Heart right ventricle (tissue), 16 donors: ENCODE measurements around the gene PRR14L. TPM values are rescaled to one million over a fixed set of nuclear protein-coding genes. Genes with fewer than 3 reads are reported as not detected.
"Not testable (repeated sequence)": the region's sequence is repeated elsewhere in the genome, so short reads cannot be mapped to it uniquely, and the experiment has no call there.

Experiments
- ATAC-seq, 8 donors: fragments of 200-7000 bp; cut with Tn5 transposase; one replicate each; pipeline ENCODE4 v1.9.1; 2020; ENCODE audit warnings: mild to moderate bottlenecking in 8 of 8, moderate library complexity in 8 of 8, moderate number of reproducible peaks in 1 of 8
- DNase-seq, 2 donors: peaks; one replicate each; pipeline ENCODE4 v3.0.0-alpha.2; 2020
- H3K27ac ChIP-seq, 10 donors: fragments of 200-600 bp; sonication (generic) in 2 of 10; one replicate each; pipeline versions ENCODE4 v1.5.0 to v1.8.0; 2020 to 2022; ENCODE audit warnings: mild to moderate bottlenecking in 3 of 10
- H3K27me3 ChIP-seq, 7 donors: fragments of 200-600 bp; one replicate each; pipeline ENCODE4 v1.8.0; 2021 to 2022; ENCODE audit warnings: mild to moderate bottlenecking in 2 of 7
- H3K36me3 ChIP-seq, 9 donors: fragments of 200-600 bp; sonication (generic) in 1 of 9; one replicate each; pipeline versions ENCODE4 v1.5.0 to v1.8.0; 2020 to 2022; ENCODE audit warnings: mild to moderate bottlenecking in 2 of 9
- H3K4me1 ChIP-seq, 9 donors: fragments of 200-600 bp; sonication (generic) in 1 of 9; one replicate each; pipeline versions ENCODE4 v1.5.0 to v1.8.0; 2020 to 2022; ENCODE audit warnings: mild to moderate bottlenecking in 4 of 9
- H3K4me3 ChIP-seq, 10 donors: fragments of 200-600 bp; sonication (generic) in 2 of 10; one replicate each; pipeline versions ENCODE4 v1.5.0 to v1.8.0; 2020 to 2022; ENCODE audit warnings: mild to moderate bottlenecking in 7 of 10, moderate library complexity in 2 of 10
- H3K9me3 ChIP-seq, 11 donors: fragments of 200-600 bp in 10 of 11; sonication (generic) in 2 of 11; one replicate each; pipeline versions ENCODE4 v1.5.0 to v1.8.0; 2013 to 2022; ENCODE audit warnings: mild to moderate bottlenecking in 2 of 11, control low read depth in 1 of 11, moderate library complexity in 1 of 11
- WGBS, 2 donors: extraction: QIAGEN DNeasy Blood & Tissue Kit; methylation state at CpG; one replicate each; pipeline ENCODE4 v1.1.7; 2013; ENCODE audit warnings: inconsistent platforms in 1 of 2; 5-methylcytosine and 5-hydroxymethylcytosine counted together
- intact Hi-C, 10 donors: fragments of 100-400 bp; cut with DNase I; formaldehyde crosslinking; loops; one replicate each; pipeline versions ENCODE4 v1.11.1 to v1.14.2; 2022
- polyA plus RNA-seq, 2 donors: library from polyadenylated mRNA; stranded (reverse); fragments of 200-250 nt; gene quantifications; one replicate each; pipeline ENCODE4 v1.2.3, GENCODE V29; 2013
- total RNA-seq, 10 donors: library from RNA; stranded (reverse); fragmentation: NEBNext Ultra II Directional in 3 of 10; extraction: Animal tissue kit (Norgen Biotek cat#: 25700) in 3 of 10; gene quantifications; one replicate each; pipeline versions ENCODE4 v1.2.1 to v1.2.4, GENCODE V29; 2021 to 2023
- TF ChIP-seq, protein P1 (sequence below), 9 donors: fragments of 200-600 bp; sonication (generic) in 2 of 9; IDR thresholded peaks; one replicate each; pipeline versions ENCODE4 v1.5.0 to v1.8.0; 2021 to 2022; ENCODE audit warnings: antibody characterized with exemption in 9 of 9, mild to moderate bottlenecking in 5 of 9, moderate library complexity in 1 of 9
- donor health status: Arrhythmogenic right ventricular cardiomyopathy.
- donor health status: ischemic (EF 13 %, LVEDD 7.1; RV severe dilation, severe dysfunction).
- donor health status: healthy with polysubstance abuse.
- donor health status: DM: no; HTN: yes; CAD: no.
- donor health status: DM: no; HTN: no; CAD: no.
- donor health status: ischemic (EF 25% LVEDD 6.9; RV normal size, moderate dysfunction).
- donor health status: ischemic (EF 25% LVEDD 5.7; RV mildly dilated, moderate dysfunction).
- donor health status: healthy.
- donor health status: DM: yes; HTN: yes; CAD: no.
- donor health status: Ischemic cardiomyopathy.
- donor health status: ischemic (EF 35%, LVEDD 5.7; RV mildly dilated, moderate dysfunction).
- donor health status: nonischemic (EF 11% LVEDD 7.7; RV severe dilation, severe dysfunction).
- donor health status: DM: yes; HTN: yes; CAD: no.
- donor health status: PGD.
- donor health status: ischemic (EF 29% LVEDD 5.4; RV normal size, mild dysfunction).
- donor health status: nonischemic (EF 23%, LVEDD 6.1; RV moderate dilation, normal function).

Gene PRR14L
- total and polyA plus RNA-seq, 12 donors, result 4.0 to 19.6 (median 17.0) TPM

- Histone ChIP-seq H3K4me3 (no peak overlapping the region), H3K4me1 (peaks cover 4 to 57% (median 31%) of the 10 kb centered on the region in 9 donors), H3K27me3 (no peaks in the 10 kb centered on the region), H3K27ac (no peak overlapping the region), H3K9me3 (no peaks in the 10 kb centered on the region), H3K36me3 (peaks cover 0 to 66% (median 0%) of the 10 kb centered on the region in 9 donors)
- TF ChIP-seq, protein P1, sequence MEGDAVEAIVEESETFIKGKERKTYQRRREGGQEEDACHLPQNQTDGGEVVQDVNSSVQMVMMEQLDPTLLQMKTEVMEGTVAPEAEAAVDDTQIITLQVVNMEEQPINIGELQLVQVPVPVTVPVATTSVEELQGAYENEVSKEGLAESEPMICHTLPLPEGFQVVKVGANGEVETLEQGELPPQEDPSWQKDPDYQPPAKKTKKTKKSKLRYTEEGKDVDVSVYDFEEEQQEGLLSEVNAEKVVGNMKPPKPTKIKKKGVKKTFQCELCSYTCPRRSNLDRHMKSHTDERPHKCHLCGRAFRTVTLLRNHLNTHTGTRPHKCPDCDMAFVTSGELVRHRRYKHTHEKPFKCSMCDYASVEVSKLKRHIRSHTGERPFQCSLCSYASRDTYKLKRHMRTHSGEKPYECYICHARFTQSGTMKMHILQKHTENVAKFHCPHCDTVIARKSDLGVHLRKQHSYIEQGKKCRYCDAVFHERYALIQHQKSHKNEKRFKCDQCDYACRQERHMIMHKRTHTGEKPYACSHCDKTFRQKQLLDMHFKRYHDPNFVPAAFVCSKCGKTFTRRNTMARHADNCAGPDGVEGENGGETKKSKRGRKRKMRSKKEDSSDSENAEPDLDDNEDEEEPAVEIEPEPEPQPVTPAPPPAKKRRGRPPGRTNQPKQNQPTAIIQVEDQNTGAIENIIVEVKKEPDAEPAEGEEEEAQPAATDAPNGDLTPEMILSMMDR (IDR thresholded peaks at IDR 0.05), result no peak
- DNase-seq (no peak), ATAC-seq (no peak)
- intact Hi-C loops, result loop anchor here in 2 of 10 donors (10.0 kb wide), 2 partner anchors 69 to 201 kb away; partner anchors contain the start of gene YWHAH (in 1 of the 2)
- WGBS, 2 donors, result 89 to 97% methylated on average over 7 of the region's 7 CpGs
These were observed 6.1 kb downstream of the PRR14L start for GRCh38 chr22:31743871-31744270.

- Histone ChIP-seq H3K36me3 (peaks cover 0 to 78% (median 0%) of the 10 kb centered on the region in 9 donors), H3K27me3 (no peaks in the 10 kb centered on the region), H3K4me3 (no peak overlapping the region), H3K9me3 (no peaks in the 10 kb centered on the region), H3K4me1 (peaks cover 0 to 54% (median 25%) of the 10 kb centered on the region in 9 donors), H3K27ac (no peak overlapping the region)
- 98% methylated on average over 2 of the region's 2 CpGs for WGBS, 2 donors
- ATAC-seq (no peak), DNase-seq (no peak)
- TF ChIP-seq, protein P1 (IDR thresholded peaks at IDR 0.05), result no peak
- intact Hi-C loops, result loop anchor here in 2 of 10 donors (10.0 kb wide), 2 partner anchors 68 to 202 kb away; partner anchors contain the start of gene YWHAH (in 1 of the 2)
These were observed 7.2 kb downstream of the PRR14L start for GRCh38 chr22:31742682-31743081.

DNA sequence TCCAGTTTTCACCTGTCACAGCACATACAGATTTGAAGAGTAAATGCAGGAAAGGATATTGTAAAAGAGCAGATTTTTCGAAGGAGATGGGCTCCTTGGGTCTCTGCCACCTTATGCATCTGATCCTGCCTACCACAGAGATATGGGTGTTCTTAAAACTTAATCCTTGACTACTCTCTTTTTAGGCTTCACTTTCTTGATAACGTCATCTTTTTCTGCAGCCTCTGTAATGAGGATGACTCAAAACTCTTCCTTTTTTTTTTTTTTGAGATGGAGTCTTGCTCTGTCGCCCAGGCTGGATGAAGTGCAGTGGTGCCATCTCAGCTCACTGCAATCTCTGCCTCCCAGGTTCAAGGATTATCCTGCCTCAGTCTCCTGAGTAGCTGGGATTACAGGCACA lies 7.8 kb downstream of the PRR14L start:
- DNase-seq (no peak), ATAC-seq (no peak)
- TF ChIP-seq, protein P1 (IDR thresholded peaks at IDR 0.05), result no peak
- peaks cover 0 to 49% (median 24%) of the 10 kb centered on the region in 9 donors for H3K4me1 ChIP-seq
- WGBS, 2 donors, result 83 to 87% methylated on average over 3 of the region's 3 CpGs
- H3K9me3 ChIP-seq, result no peaks in the 10 kb centered on the region
- no peak overlapping the region for H3K27ac ChIP-seq
- H3K4me3 ChIP-seq, result no peak overlapping the region
- no peaks in the 10 kb centered on the region for H3K27me3 ChIP-seq
- peaks cover 0 to 80% (median 0%) of the 10 kb centered on the region in 9 donors for H3K36me3 ChIP-seq
- intact Hi-C loops, result loop anchor here in 2 of 10 donors (10.0 kb wide), 2 partner anchors 67 to 203 kb away; partner anchors contain the start of gene YWHAH (in 1 of the 2)

GRCh38 chr22:31740314-31740713 lies 9.6 kb downstream of the PRR14L start:
- 86 to 89% methylated on average over 7 of the region's 7 CpGs for WGBS, 2 donors
- not testable (repeated sequence) for H3K27me3 ChIP-seq, DNase-seq, ATAC-seq, H3K4me3 ChIP-seq, H3K9me3 ChIP-seq
- Histone ChIP-seq H3K36me3 (peaks cover 0 to 77% (median 4%) of the 10 kb centered on the region in 9 donors), H3K27ac (peak overlapping the region in 3 of 10 donors; percentile 7 to 48 (median 29)), H3K4me1 (peaks cover 0 to 39% (median 24%) of the 10 kb centered on the region in 9 donors)
- intact Hi-C loops, result loop anchor here in 2 of 10 donors (10.0 kb wide), 2 partner anchors 66 to 204 kb away; partner anchors contain the start of gene YWHAH (in 1 of the 2)

- H3K9me3 ChIP-seq, result no peaks in the 10 kb centered on the region
- peaks cover 0 to 77% (median 4%) of the 10 kb centered on the region in 9 donors for H3K36me3 ChIP-seq
- H3K27me3 ChIP-seq, result no peaks in the 10 kb centered on the region
- peak; percentile 31 to 81 (median 52) for ATAC-seq
- TF ChIP-seq, protein P1 (IDR thresholded peaks at IDR 0.05), result no peak
- H3K4me3 ChIP-seq, result no peak overlapping the region
- peaks cover 0 to 39% (median 24%) of the 10 kb centered on the region in 9 donors for H3K4me1 ChIP-seq
- intact Hi-C loops, result loop anchor here in 2 of 10 donors (10.0 kb wide), 2 partner anchors 65 to 205 kb away; partner anchors contain the start of gene YWHAH (in 1 of the 2)
- 46 to 48% methylated on average over 2 of the region's 2 CpGs for WGBS, 2 donors
- DNase-seq, result no peak
- peak overlapping the region in 2 of 10 donors; percentile 7 to 48 for H3K27ac ChIP-seq
These were observed 10.1 kb downstream of the PRR14L start for GRCh38 chr22:31739795-31740201.
